ENCODE measurements around the gene FXYD2. TPM values are rescaled to one million over a fixed set of nuclear protein-coding genes. Genes with fewer than 3 reads are reported as not detected.

Gene FXYD2
- total RNA-seq, 1 experiment from 2014 or later = not detected

DNA sequence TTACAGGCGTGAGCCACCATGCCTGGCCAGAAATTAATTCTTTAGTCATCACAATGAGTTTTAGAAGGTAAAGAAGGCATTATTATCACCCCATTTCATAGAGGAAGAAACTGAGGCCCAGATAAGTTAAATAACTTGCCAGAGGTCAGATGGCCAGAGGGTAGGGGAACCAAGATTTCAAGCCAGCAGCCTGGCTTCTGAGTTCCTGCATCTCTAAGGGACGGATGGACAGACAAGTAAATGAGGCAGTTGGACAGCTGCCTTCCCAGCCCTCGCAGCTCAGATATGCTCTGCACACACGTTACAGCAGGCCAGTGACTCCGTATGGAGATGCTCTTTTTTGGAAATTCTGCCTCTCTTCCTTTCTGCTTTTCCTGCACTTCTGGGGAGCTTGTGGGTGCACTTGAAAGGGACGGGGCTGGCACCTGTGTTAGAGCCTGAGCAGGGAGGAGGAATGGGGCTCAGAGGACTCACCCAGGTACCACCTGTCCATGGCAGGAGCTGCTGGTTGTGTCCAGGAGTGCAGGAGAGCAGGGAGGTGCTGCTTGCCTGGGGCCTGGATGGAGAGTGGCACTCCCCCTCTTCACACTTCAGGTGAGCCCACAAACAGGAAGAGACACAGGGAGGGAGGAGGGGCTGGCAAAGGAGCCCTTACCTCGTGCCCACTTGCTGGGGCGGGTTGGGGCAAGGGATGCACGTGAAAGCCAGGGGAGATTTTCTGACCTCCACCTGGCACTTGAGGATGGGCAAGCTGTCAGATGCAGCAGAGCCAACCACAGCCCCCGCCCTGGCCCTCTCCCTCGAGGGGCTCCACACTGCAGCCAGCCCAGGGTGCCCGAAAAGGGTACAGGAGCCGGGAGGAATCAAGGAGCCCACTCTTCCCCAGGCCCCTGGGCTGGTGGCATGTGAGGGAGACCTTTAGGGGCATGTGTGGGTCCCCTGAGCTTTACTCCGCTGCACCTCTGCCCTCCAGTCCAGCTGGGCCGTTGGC is 3.3 kb upstream of the FXYD2 start:
- H3K79me2 ChIP-seq (ENCODE audit: low read depth) = no peaks in the 10 kb centered on the region
- no peak overlapping the region for H2AFZ ChIP-seq
- no peak for TF ChIP-seq EZH2 (IDR thresholded peaks at IDR 0.05; ENCODE audit: low read depth)
- TF ChIP-seq, protein P1, sequence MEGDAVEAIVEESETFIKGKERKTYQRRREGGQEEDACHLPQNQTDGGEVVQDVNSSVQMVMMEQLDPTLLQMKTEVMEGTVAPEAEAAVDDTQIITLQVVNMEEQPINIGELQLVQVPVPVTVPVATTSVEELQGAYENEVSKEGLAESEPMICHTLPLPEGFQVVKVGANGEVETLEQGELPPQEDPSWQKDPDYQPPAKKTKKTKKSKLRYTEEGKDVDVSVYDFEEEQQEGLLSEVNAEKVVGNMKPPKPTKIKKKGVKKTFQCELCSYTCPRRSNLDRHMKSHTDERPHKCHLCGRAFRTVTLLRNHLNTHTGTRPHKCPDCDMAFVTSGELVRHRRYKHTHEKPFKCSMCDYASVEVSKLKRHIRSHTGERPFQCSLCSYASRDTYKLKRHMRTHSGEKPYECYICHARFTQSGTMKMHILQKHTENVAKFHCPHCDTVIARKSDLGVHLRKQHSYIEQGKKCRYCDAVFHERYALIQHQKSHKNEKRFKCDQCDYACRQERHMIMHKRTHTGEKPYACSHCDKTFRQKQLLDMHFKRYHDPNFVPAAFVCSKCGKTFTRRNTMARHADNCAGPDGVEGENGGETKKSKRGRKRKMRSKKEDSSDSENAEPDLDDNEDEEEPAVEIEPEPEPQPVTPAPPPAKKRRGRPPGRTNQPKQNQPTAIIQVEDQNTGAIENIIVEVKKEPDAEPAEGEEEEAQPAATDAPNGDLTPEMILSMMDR (conservative IDR thresholded peaks at IDR 0.05) = no peak
- no peaks in the 10 kb centered on the region for H3K36me3 ChIP-seq (ENCODE audit: low read depth)
- no peak for DNase-seq
- no peaks in the 10 kb centered on the region for H3K9me3 ChIP-seq (ENCODE audit: insufficient read depth, low read depth)
- H3K4me1 ChIP-seq (replicated peaks; ENCODE audit: insufficient read depth) = peaks cover 9% of the 10 kb centered on the region; the same call in 1 of the 2 replicates
- ChIA-PET POLR2A (ENCODE audit: unreplicated experiment) (no interaction called here), CTCF (interaction anchor here (0.6 to 0.8 kb wide), 2 partner anchors 99 to 119 kb away, joined by 3 read pairs; no protein-coding TSS in a partner anchor)
- no peaks in the 10 kb centered on the region for H4K20me1 ChIP-seq (ENCODE audit: insufficient read depth)
- no peak overlapping the region for H3K27ac ChIP-seq
- H3K9me2 ChIP-seq (ENCODE audit: insufficient read depth) = no peaks in the 10 kb centered on the region
- no peak overlapping the region for H3K4me3 ChIP-seq
- intact Hi-C loops (cut with micrococcal nuclease; ENCODE audit: unreplicated experiment) = loop anchor here (10.0 kb wide), 1 partner anchor 737 kb away; the partner anchor contains the start of gene IFT46
- H3K27me3 ChIP-seq (ENCODE audit: insufficient read depth, low read depth) = peaks cover 32% of the 10 kb centered on the region
- H3K4me2 ChIP-seq = no peak overlapping the region
- no TSS peak for BruUV-seq (replicated peaks)
- H3F3A ChIP-seq (ENCODE audit: insufficient read depth, low read depth) = no peaks in the 10 kb centered on the region

DNA sequence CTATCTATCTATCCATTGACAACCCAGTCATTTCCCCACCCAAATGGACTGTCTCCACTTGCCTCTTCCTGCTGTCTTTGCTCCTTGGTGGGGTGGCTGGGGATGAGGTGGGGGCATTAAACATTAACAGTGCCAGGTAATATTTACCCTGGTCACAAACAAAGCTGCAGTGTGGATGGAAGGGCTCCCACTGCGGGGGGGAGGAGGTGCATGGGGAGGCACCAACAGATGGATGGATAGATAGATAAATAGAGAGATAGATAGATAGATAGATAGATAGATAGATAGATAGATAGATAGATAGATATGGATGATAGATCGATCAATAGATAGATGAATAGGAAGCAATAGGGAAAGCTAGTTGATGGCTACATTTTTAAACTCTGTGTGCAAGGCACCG is 2.3 kb upstream of the FXYD2 start:
- Histone ChIP-seq H3K36me3 (ENCODE audit: low read depth) (no peaks in the 10 kb centered on the region), H2AFZ (no peak overlapping the region), H3F3A (ENCODE audit: insufficient read depth, low read depth) (no peaks in the 10 kb centered on the region), H3K27me3 (ENCODE audit: insufficient read depth, low read depth) (peaks cover 32% of the 10 kb centered on the region), H3K9me3 (ENCODE audit: insufficient read depth, low read depth) (no peaks in the 10 kb centered on the region), H3K27ac (no peak overlapping the region), H4K20me1 (ENCODE audit: insufficient read depth) (no peaks in the 10 kb centered on the region), H3K4me3 (no peak overlapping the region), H3K9me2 (ENCODE audit: insufficient read depth) (no peaks in the 10 kb centered on the region), H3K4me1 (replicated peaks; ENCODE audit: insufficient read depth) (peaks cover 9% of the 10 kb centered on the region; the same call in 1 of the 2 replicates), H3K79me2 (ENCODE audit: low read depth) (no peaks in the 10 kb centered on the region), H3K4me2 (no peak overlapping the region)
- POLR2A ChIA-PET (ENCODE audit: unreplicated experiment) = interaction anchor here (0.6 kb wide), 1 partner anchor 408 kb away, joined by 3 read pairs; no protein-coding TSS in a partner anchor
- no peak for TF ChIP-seq EZH2 (IDR thresholded peaks at IDR 0.05; ENCODE audit: low read depth)
- TF ChIP-seq, protein P1 (conservative IDR thresholded peaks at IDR 0.05) = no peak
- CTCF ChIA-PET = no interaction called here
- BruUV-seq (replicated peaks) = no TSS peak
- DNase-seq = no peak
- intact Hi-C loops (cut with micrococcal nuclease; ENCODE audit: unreplicated experiment) = loop anchor here (10.0 kb wide), 1 partner anchor 738 kb away; the partner anchor contains the start of gene IFT46

DNA sequence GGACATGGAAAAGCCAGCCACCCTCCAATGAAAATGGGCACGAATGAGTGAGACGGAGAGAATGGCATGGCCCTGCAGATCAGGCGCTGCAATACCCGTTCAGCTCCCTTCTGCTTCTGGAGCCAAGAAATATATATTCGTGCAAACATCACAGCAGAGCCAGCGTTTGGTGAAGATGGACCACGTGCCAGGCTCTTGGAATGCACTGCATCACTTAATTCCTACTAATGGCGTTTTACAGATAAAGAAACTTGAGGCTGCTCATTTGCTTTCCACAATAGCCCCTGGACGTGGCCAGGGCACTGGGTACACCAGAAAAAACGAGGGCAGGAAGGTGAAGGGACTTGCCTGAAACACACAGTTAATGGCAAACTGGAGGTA is 1.6 kb upstream of the FXYD2 start:
- Histone ChIP-seq H3K27me3 (ENCODE audit: insufficient read depth, low read depth) (peaks cover 32% of the 10 kb centered on the region), H3K4me3 (no peak overlapping the region), H3K27ac (no peak overlapping the region), H3K79me2 (ENCODE audit: low read depth) (no peaks in the 10 kb centered on the region), H3K9me3 (ENCODE audit: insufficient read depth, low read depth) (no peaks in the 10 kb centered on the region), H3K4me2 (no peak overlapping the region), H3F3A (ENCODE audit: insufficient read depth, low read depth) (no peaks in the 10 kb centered on the region), H3K36me3 (ENCODE audit: low read depth) (no peaks in the 10 kb centered on the region), H3K9me2 (ENCODE audit: insufficient read depth) (no peaks in the 10 kb centered on the region), H3K4me1 (replicated peaks; ENCODE audit: insufficient read depth) (peaks cover 9% of the 10 kb centered on the region; the same call in 1 of the 2 replicates), H2AFZ (no peak overlapping the region), H4K20me1 (ENCODE audit: insufficient read depth) (no peaks in the 10 kb centered on the region)
- POLR2A ChIA-PET (ENCODE audit: unreplicated experiment) = interaction anchor here (0.6 kb wide), 1 partner anchor 407 kb away, joined by 3 read pairs; no protein-coding TSS in a partner anchor
- TF ChIP-seq, protein P1 (conservative IDR thresholded peaks at IDR 0.05) = no peak
- no peak for TF ChIP-seq EZH2 (IDR thresholded peaks at IDR 0.05; ENCODE audit: low read depth)
- intact Hi-C loops (cut with micrococcal nuclease; ENCODE audit: unreplicated experiment) = loop anchor here (10.0 kb wide), 1 partner anchor 739 kb away; the partner anchor contains the start of gene IFT46
- BruUV-seq (replicated peaks) = no TSS peak
- DNase-seq = no peak
- CTCF ChIA-PET = no interaction called here

All from PC-9 (cell line).